Aorta (tissue), 5 donors: Measurements from ENCODE around the gene CLDND1. TPM values are rescaled to one million over a fixed set of nuclear protein-coding genes. Genes with fewer than 3 reads are reported as not detected.
"Not testable (repeated sequence)": the region's sequence is repeated elsewhere in the genome, so short reads cannot be mapped to it uniquely, and the experiment has no call there.

Experiments
- ATAC-seq: fragments of 200-7000 bp; cut with Tn5 transposase; one replicate; pipeline ENCODE4 v1.9.1; 2022; ENCODE audit warnings: moderate library complexity; ENCODE audit not compliant: low FRiP score
- DNase-seq, 2 donors: peaks; one replicate each; pipeline ENCODE4 v3.0.0-alpha.2; 2020
- H3K27ac ChIP-seq, 2 donors: one replicate each; pipeline ENCODE4 v1.5.1; 2013; ENCODE audit warnings: low read length in 2 of 2, mild to moderate bottlenecking in 2 of 2, moderate library complexity in 2 of 2, control low read depth in 1 of 2, inconsistent platforms in 1 of 2, low read depth in 1 of 2
- H3K27me3 ChIP-seq, 2 donors: one replicate each; pipeline ENCODE4 v1.6.1; 2013; ENCODE audit warnings: control low read depth in 1 of 2, low read length in 1 of 2, mild to moderate bottlenecking in 1 of 2, moderate library complexity in 1 of 2; ENCODE audit not compliant: insufficient read depth in 2 of 2, control insufficient read depth in 1 of 2
- H3K36me3 ChIP-seq, 2 donors: one replicate each; pipeline ENCODE4 v1.6.1; 2013; ENCODE audit warnings: control low read depth in 1 of 2, low read length in 1 of 2, mild to moderate bottlenecking in 1 of 2; ENCODE audit not compliant: insufficient read depth in 2 of 2, control insufficient read depth in 1 of 2
- H3K4me1 ChIP-seq, 2 donors: one replicate each; pipeline ENCODE4 v1.6.1; 2013; ENCODE audit warnings: low read length in 2 of 2, control low read depth in 1 of 2, mild to moderate bottlenecking in 1 of 2, moderate library complexity in 1 of 2; ENCODE audit not compliant: insufficient read depth in 2 of 2, control insufficient read depth in 1 of 2
- H3K4me3 ChIP-seq, 2 donors: one replicate each; pipeline ENCODE4 v1.5.1; 2013; ENCODE audit warnings: low read length in 2 of 2, control low read depth in 1 of 2, mild to moderate bottlenecking in 1 of 2
- H3K9me3 ChIP-seq: one replicate; pipeline ENCODE4 v1.6.1; 2013; ENCODE audit warnings: mild to moderate bottlenecking, low read length; ENCODE audit not compliant: control insufficient read depth
- WGBS, 2 donors: extraction: QIAGEN DNeasy Blood & Tissue Kit; methylation state at CpG; one replicate each; pipeline ENCODE4 v1.1.7; 2013; 5-methylcytosine and 5-hydroxymethylcytosine counted together
- intact Hi-C, 2 donors: fragments of 100-400 bp; cut with DNase I; formaldehyde crosslinking; loops; one replicate each; pipeline versions ENCODE4 v1.14.2 to v1.15.0; 2022
- polyA plus RNA-seq, 2 donors: library from polyadenylated mRNA; stranded (reverse); fragments of 200-250 nt; gene quantifications; one replicate each; pipeline ENCODE4 v1.2.3, GENCODE V29; 2013
- total RNA-seq, 2 donors: library from RNA; stranded (reverse); fragmentation: NEBNext Ultra II Directional; extraction: Animal tissue kit (Norgen Biotek cat#: 25700); gene quantifications; one replicate each; pipeline ENCODE4 v1.2.1, GENCODE V29; 2021
- donor health status: healthy with polysubstance abuse.
- donor health status: Bipolar disorder and iron deficiency.
- donor health status: DM: no; HTN: no; CAD: no.
- donor health status: DM: no; HTN: no; CAD: no.
- donor health status: DM: yes; HTN: yes; CAD: no.

CLDND1 gene
- total and polyA plus RNA-seq, 4 donors, result 106 to 132 (median 113) TPM

DNA sequence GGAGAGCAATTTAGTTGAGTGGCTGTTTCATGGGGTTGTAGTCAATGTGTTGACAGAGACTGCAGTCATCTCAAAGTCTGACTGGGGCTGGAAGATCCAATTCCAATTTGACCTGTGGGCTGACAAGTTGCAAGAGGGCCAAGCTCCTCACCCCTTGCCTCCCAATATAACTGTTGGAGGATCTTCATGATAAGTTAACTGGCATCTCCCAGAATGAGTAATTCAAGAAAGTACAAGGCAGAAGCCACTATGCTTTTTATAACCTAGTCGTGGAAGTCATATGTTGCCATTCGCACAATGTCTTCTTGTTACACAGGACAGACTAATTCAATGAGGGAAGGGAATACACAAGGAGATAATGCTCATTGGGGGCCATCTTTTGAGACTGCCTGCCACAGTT lies 38.2 kb upstream of the CLDND1 start:
- Histone ChIP-seq H3K27ac (no peak overlapping the region), H3K27me3 (no peaks in the 10 kb centered on the region), H3K36me3 (no peaks in the 10 kb centered on the region), H3K4me3 (no peak overlapping the region), H3K4me1 (no peaks in the 10 kb centered on the region), H3K9me3 (no peaks in the 10 kb centered on the region)
- no peak for DNase-seq
- no peak for ATAC-seq
- intact Hi-C loops, result no loop called here
- 93 to 94% methylated on average over 2 of the region's 2 CpGs for WGBS, 2 donors

DNA sequence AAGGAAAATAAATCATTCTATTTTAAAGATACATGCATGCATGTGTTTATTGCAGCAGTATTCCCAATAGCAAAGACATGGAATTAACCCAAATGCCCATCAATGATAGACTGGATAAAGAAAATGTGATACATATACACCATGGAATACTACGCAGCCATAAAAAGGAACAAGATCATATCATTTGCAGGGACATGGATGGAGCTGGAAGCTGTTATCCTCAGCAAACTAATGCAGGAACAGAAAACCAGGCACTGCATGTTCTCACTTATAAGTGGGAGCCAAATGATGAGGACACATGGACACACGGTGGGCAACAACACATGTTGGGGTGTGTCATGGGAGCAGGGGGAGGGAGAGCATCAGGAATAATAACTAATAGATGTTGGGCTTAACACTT lies 37.1 kb upstream of the CLDND1 start:
- H3K27ac ChIP-seq, H3K9me3 ChIP-seq, DNase-seq, H3K4me1 ChIP-seq, H3K36me3 ChIP-seq, ATAC-seq, intact Hi-C loops, H3K27me3 ChIP-seq, H3K4me3 ChIP-seq: not testable (repeated sequence)
- 96 to 97% methylated on average over 2 of the region's 2 CpGs for WGBS, 2 donors

GRCh38 chr3:98558100-98558827 lies 35.6 kb upstream of the CLDND1 start:
- DNase-seq, result no peak
- Histone ChIP-seq H3K27ac (no peak overlapping the region), H3K9me3 (no peaks in the 10 kb centered on the region), H3K27me3 (no peaks in the 10 kb centered on the region), H3K4me3 (no peak overlapping the region), H3K36me3 (no peaks in the 10 kb centered on the region), H3K4me1 (no peaks in the 10 kb centered on the region)
- intact Hi-C loops, result no loop called here
- WGBS, 2 donors, result 71 to 74% methylated on average over 6 of the region's 6 CpGs
- ATAC-seq, result no peak

- Histone ChIP-seq H3K9me3 (no peaks in the 10 kb centered on the region), H3K4me3 (no peak overlapping the region), H3K27ac (no peak overlapping the region), H3K4me1 (no peaks in the 10 kb centered on the region), H3K36me3 (no peaks in the 10 kb centered on the region), H3K27me3 (no peaks in the 10 kb centered on the region)
- DNase-seq (no peak), ATAC-seq (no peak)
- 66 to 69% methylated on average over 4 of the region's 4 CpGs for WGBS, 2 donors
- intact Hi-C loops, result no loop called here
These were observed 34.8 kb upstream of the CLDND1 start for GRCh38 chr3:98557324-98558010.

DNA sequence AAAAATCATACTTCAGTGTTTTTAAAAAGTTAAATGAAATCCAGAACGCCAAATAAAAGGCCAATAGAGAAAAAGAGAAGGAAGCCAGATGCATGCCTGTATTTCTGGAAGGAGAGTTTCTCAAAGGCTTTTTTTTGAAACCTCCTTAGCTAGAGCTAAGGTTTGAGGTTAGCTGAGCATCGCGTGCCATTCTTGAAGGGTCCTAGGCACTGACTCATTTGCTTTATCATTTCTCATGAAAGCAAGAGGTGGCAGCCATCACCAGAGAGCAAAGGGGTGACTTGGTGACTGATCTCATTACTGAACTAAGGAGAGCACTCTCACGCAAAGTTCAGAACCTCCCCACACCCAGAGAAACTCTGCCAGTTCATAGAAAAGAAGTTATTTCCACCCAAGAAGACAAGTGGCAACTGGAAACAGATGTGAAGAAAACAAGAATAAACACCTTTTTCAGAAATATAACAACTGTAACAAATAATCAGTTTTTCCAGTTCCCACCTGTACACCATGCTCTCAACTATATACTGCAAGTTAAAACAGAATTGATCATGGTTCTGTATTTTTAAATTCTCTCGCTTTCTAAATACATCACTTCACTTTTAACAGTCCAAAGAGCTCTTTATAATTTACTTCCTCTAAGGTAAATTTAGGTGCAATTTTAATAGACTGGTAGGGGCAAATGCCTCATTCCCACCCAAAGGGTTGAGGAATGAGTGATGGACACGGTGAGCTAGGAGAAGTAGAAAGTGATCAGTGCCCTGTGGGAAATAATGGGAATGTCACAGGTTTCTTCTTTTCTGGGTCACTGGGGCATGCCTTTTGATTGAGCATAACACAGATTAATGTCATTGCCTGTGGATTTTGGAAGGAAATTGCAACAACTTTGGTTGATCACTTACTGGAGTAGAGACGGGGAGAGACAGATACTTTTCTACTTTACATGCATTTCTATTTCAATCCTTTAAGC lies 33.7 kb upstream of the CLDND1 start:
- WGBS, 2 donors, result 71 to 75% methylated on average over 7 of the region's 7 CpGs
- Histone ChIP-seq H3K4me3 (no peak overlapping the region), H3K4me1 (no peaks in the 10 kb centered on the region), H3K27ac (no peak overlapping the region), H3K27me3 (no peaks in the 10 kb centered on the region), H3K36me3 (no peaks in the 10 kb centered on the region), H3K9me3 (no peaks in the 10 kb centered on the region)
- intact Hi-C loops, result no loop called here
- DNase-seq (no peak), ATAC-seq (no peak)

- ATAC-seq, result no peak
- intact Hi-C loops, result no loop called here
- Histone ChIP-seq H3K4me3 (no peak overlapping the region), H3K27ac (no peak overlapping the region), H3K4me1 (no peaks in the 10 kb centered on the region), H3K27me3 (no peaks in the 10 kb centered on the region), H3K9me3 (no peaks in the 10 kb centered on the region), H3K36me3 (no peaks in the 10 kb centered on the region)
- 60 to 72% methylated on average over 4 of the region's 4 CpGs for WGBS, 2 donors
- DNase-seq, result no peak
These were observed 32.3 kb upstream of the CLDND1 start for GRCh38 chr3:98555025-98555379.

DNA sequence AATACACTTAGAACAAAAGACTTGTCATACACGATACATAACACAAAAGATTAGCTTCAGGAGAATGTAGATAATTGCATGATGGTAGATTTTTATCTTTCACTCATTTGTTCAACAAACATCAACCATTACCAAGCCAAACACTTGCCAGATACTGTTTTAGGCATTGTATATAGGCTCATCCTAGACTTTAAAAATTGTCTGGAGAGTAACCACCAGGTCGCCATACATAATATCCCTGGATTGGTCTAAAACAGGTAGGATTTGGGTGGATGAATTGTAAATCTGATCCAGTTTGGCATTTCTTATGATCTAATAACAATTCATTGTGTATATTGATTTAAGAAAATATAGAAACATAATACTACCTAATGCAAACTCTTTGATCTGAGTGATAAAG lies 31.9 kb upstream of the CLDND1 start:
- no peaks in the 10 kb centered on the region for H3K36me3 ChIP-seq
- H3K4me3 ChIP-seq, result no peak overlapping the region
- H3K9me3 ChIP-seq, result no peaks in the 10 kb centered on the region
- H3K27ac ChIP-seq, result no peak overlapping the region
- intact Hi-C loops, result no loop called here
- WGBS, 2 donors, result 87 to 90% methylated on average over 2 of the region's 2 CpGs
- H3K4me1 ChIP-seq, result no peaks in the 10 kb centered on the region
- no peak for DNase-seq
- ATAC-seq, result no peak
- H3K27me3 ChIP-seq, result no peaks in the 10 kb centered on the region

- Histone ChIP-seq H3K27ac (no peak overlapping the region), H3K36me3 (no peaks in the 10 kb centered on the region), H3K4me3 (no peak overlapping the region), H3K9me3 (no peaks in the 10 kb centered on the region), H3K27me3 (no peaks in the 10 kb centered on the region), H3K4me1 (no peaks in the 10 kb centered on the region)
- no peak for DNase-seq
- WGBS, 2 donors, result 87 to 91% methylated on average over 2 of the region's 2 CpGs
- intact Hi-C loops, result no loop called here
- no peak for ATAC-seq
These were observed 31.1 kb upstream of the CLDND1 start for GRCh38 chr3:98553753-98554152.
